ACC112 (cell line): ENCODE results near the gene WAPL.

Experiments
- H2AFZ ChIP-seq: fragments of 200-600 bp; sonication (generic); one replicate; pipeline ENCODE4 v1.6.0; 2017; ENCODE audit warnings: antibody characterized with exemption, low read length; ENCODE audit not compliant: unreplicated experiment
- H3K27ac ChIP-seq: fragments of 200-600 bp; sonication (generic); 2 replicates; pipeline ENCODE4 v1.5.1; 2014; ENCODE audit warnings: low read depth, mild to moderate bottlenecking, antibody characterized with exemption, low read length, moderate library complexity
- H3K27me3 ChIP-seq: fragments of 200-600 bp; sonication (generic); 2 replicates; pipeline ENCODE4 v1.6.1; 2014; ENCODE audit warnings: mild to moderate bottlenecking, antibody characterized with exemption, low read length, moderate library complexity, mixed read lengths; ENCODE audit not compliant: insufficient read depth
- H3K36me3 ChIP-seq: fragments of 200-600 bp; sonication (generic); 2 replicates; pipeline ENCODE4 v1.6.1; 2016; ENCODE audit warnings: mild to moderate bottlenecking, antibody characterized with exemption, low read length, moderate library complexity, mixed read lengths; ENCODE audit not compliant: insufficient read depth
- H3K4me1 ChIP-seq: fragments of 200-600 bp; sonication (generic); one replicate; pipeline ENCODE4 v1.6.1; 2016; ENCODE audit warnings: low read length, mixed read lengths; ENCODE audit not compliant: insufficient read depth, unreplicated experiment, control insufficient read depth
- H3K4me3 ChIP-seq: fragments of 200-600 bp; sonication (generic); 2 replicates; pipeline ENCODE4 v1.5.1; 2014; ENCODE audit warnings: mild to moderate bottlenecking, low read depth, low read length
- H3K79me2 ChIP-seq: fragments of 200-600 bp; sonication (generic); one replicate; pipeline ENCODE4 v1.6.0; 2016; ENCODE audit warnings: low read length; ENCODE audit not compliant: control insufficient read depth, unreplicated experiment, insufficient read depth

WAPL gene

DNA sequence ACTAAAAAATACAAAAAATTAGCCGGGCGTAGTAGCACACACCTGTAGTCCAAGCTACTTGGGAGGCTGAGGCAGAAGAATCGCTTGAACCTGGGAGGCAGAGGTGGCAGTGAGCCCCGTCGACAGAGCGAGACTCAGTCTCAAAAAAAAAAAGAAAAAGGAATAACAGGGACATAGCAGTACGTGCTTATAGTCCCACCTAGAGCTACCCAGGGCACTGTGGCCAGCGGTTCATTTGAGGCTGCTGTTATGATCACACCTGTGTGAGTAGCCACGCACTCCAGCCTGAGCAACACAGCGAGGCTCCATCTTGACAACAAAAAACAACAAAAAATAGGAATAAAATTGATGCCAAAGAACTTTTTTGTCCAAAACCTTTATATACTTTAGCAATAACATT lies 17.1 kb downstream of the WAPL start:
- Histone ChIP-seq H3K27me3 (no peaks in the 10 kb centered on the region), H3K79me2 (peaks cover 82% of the 10 kb centered on the region), H3K4me3 (no peak overlapping the region), H3K4me1 (peaks cover 31% of the 10 kb centered on the region), H3K36me3 (peaks cover 11% of the 10 kb centered on the region), H2AFZ (no peak overlapping the region), H3K27ac (no peak overlapping the region)

- peaks cover 36% of the 10 kb centered on the region for H3K36me3 ChIP-seq
- H3K4me3 ChIP-seq = no peak overlapping the region
- peak overlapping the region; percentile 56 for H3K27ac ChIP-seq
- H3K79me2 ChIP-seq = peaks cover 83% of the 10 kb centered on the region
- H3K4me1 ChIP-seq = peaks cover 14% of the 10 kb centered on the region
- no peaks in the 10 kb centered on the region for H3K27me3 ChIP-seq
- no peak overlapping the region for H2AFZ ChIP-seq
Measured at GRCh38 chr10:86500846-86501245, 20.7 kb downstream of the WAPL start.

GRCh38 chr10:86498598-86498997 lies 23.0 kb downstream of the WAPL start:
- Histone ChIP-seq H3K27me3 (no peaks in the 10 kb centered on the region), H3K4me1 (peaks cover 14% of the 10 kb centered on the region), H3K27ac (no peak overlapping the region), H3K36me3 (peaks cover 47% of the 10 kb centered on the region), H3K4me3 (no peak overlapping the region), H2AFZ (no peak overlapping the region), H3K79me2 (peaks cover 66% of the 10 kb centered on the region)

DNA sequence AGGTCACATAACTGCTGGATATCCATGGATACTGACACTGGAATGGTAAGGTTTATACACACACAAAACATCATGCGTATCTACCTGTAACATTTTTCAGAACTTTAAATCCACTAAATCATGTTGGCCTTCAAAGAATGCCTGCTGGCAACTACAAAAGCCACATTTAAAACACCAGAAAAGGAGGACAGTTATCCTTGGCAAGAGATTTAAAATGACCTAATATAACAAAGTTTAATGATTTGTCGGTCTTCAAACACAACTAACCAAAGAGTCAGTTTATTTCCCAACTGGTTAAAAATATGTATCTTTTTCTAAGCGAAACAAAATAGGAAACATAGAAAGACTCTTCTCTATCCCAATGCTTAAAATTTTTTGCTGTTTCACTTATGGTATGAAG lies 24.0 kb downstream of the WAPL start:
- no peak overlapping the region for H3K27ac ChIP-seq
- H3K27me3 ChIP-seq = no peaks in the 10 kb centered on the region
- peaks cover 47% of the 10 kb centered on the region for H3K36me3 ChIP-seq
- no peak overlapping the region for H2AFZ ChIP-seq
- H3K4me3 ChIP-seq = no peak overlapping the region
- peaks cover 14% of the 10 kb centered on the region for H3K4me1 ChIP-seq
- H3K79me2 ChIP-seq = peaks cover 59% of the 10 kb centered on the region

DNA sequence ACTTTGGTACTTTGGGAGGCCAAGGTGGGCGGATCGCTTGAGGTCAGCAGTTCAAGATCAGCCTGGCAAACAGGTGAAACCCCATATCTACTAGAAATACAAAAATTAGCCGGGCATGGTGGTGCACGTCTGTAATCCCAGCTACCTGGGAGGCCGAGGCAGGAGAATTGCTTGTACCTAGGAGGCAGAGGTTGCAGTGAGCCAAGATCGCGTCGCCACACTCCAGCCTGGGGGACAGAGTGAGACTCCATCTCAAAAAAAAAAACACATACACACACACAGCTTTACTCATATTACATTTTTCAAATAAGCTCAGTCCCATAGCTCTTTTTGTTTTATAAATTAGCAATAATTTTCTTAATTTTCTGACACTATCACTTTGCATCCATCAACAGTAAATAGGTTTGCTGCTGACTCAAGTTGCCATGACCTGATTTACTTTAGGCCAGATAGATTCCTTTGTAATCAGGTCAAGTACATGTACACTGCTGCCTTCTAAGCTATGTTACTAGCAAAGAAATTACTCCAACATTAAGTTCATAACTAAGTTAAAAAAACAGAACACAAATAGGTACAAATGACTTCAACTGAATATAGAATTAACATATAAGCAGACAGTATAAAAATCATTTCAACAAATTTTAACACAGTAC lies 31.5 kb downstream of the WAPL start:
- H3K4me1 ChIP-seq = no peaks in the 10 kb centered on the region
- H3K4me3 ChIP-seq = no peak overlapping the region
- peaks cover 10% of the 10 kb centered on the region for H3K36me3 ChIP-seq
- peaks cover 27% of the 10 kb centered on the region for H3K79me2 ChIP-seq
- H3K27me3 ChIP-seq = no peaks in the 10 kb centered on the region
- H2AFZ ChIP-seq = no peak overlapping the region
- H3K27ac ChIP-seq = no peak overlapping the region

GRCh38 chr10:86489071-86489810 lies 32.4 kb downstream of the WAPL start:
- H3K4me1 ChIP-seq = no peaks in the 10 kb centered on the region
- no peaks in the 10 kb centered on the region for H3K27me3 ChIP-seq
- H3K36me3 ChIP-seq = peaks cover 3% of the 10 kb centered on the region; the same call in 1 of the 2 replicates
- H3K79me2 ChIP-seq = peaks cover 27% of the 10 kb centered on the region
- no peak overlapping the region for H2AFZ ChIP-seq
- no peak overlapping the region for H3K27ac ChIP-seq
- no peak overlapping the region for H3K4me3 ChIP-seq

GRCh38 chr10:86486856-86487255 lies 34.7 kb downstream of the WAPL start:
- no peak overlapping the region for H3K27ac ChIP-seq
- peaks cover 20% of the 10 kb centered on the region for H3K79me2 ChIP-seq
- peaks cover 8% of the 10 kb centered on the region; the same call in 1 of the 2 replicates for H3K36me3 ChIP-seq
- no peaks in the 10 kb centered on the region for H3K4me1 ChIP-seq
- no peak overlapping the region for H2AFZ ChIP-seq
- no peak overlapping the region for H3K4me3 ChIP-seq
- H3K27me3 ChIP-seq = no peaks in the 10 kb centered on the region

DNA sequence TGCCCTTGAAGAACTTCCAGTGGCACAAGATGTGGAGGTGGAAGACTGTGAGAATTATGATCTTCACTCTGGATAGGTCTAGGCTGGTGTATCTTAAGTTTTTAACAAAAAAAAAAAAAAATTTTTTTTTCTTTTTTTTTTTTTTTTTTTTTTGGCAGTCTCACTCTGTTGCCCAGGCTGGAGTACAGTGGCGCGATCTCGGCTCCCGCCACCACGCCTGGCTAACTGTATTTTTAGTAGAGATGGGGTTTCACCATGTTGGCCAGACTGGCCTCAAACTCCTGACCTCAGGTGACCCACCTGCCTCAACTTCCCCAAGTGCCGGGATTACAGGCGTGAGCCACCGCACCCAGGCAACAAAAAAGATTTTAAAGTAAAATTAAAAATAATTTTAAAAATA lies 37.9 kb downstream of the WAPL start:
- H3K27ac ChIP-seq = no peak overlapping the region
- no peak overlapping the region for H3K4me3 ChIP-seq
- H3K36me3 ChIP-seq = 0 out of 2 replicates have a peak, but pooled peaks cover 8% of the 10 kb centered on the region
- no peaks in the 10 kb centered on the region for H3K27me3 ChIP-seq
- peaks cover 18% of the 10 kb centered on the region for H3K79me2 ChIP-seq
- no peak overlapping the region for H2AFZ ChIP-seq
- H3K4me1 ChIP-seq = no peaks in the 10 kb centered on the region

DNA sequence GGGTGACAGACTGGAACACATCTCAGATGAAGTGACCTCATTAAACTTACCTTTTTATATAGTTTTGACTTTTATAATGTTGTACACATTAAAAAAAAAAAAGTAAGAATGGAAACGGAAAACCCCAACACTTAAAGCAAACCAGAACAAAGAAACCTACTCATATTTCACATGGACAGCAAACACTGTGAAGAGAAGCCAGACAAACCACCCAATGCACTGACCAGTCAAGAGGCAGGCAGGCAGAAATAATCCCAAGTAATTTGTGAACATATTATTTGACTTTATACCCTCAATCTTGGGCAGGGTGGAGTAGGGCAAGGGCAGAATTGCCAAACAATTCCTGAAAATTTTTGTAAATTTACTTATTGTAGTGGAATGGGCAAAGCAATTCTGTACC lies 39.8 kb downstream of the WAPL start:
- H3K4me3 ChIP-seq = no peak overlapping the region
- H3K36me3 ChIP-seq = 0 out of 2 replicates have a peak, but pooled peaks cover 5% of the 10 kb centered on the region
- H3K27me3 ChIP-seq = no peaks in the 10 kb centered on the region
- H2AFZ ChIP-seq = no peak overlapping the region
- peaks cover 8% of the 10 kb centered on the region for H3K79me2 ChIP-seq
- no peaks in the 10 kb centered on the region for H3K4me1 ChIP-seq
- H3K27ac ChIP-seq = no peak overlapping the region

GRCh38 chr10:86480571-86480970 lies 41.0 kb downstream of the WAPL start:
- Histone ChIP-seq H3K4me3 (no peak overlapping the region), H2AFZ (no peak overlapping the region), H3K4me1 (no peaks in the 10 kb centered on the region), H3K36me3 (peaks cover 5% of the 10 kb centered on the region; the same call in 1 of the 2 replicates), H3K27me3 (no peaks in the 10 kb centered on the region), H3K79me2 (peaks cover 4% of the 10 kb centered on the region), H3K27ac (no peak overlapping the region)

- no peak overlapping the region for H3K4me3 ChIP-seq
- no peaks in the 10 kb centered on the region for H3K79me2 ChIP-seq
- peaks cover 12% of the 10 kb centered on the region for H3K36me3 ChIP-seq
- no peaks in the 10 kb centered on the region for H3K4me1 ChIP-seq
- H2AFZ ChIP-seq = no peak overlapping the region
- H3K27ac ChIP-seq = no peak overlapping the region
- H3K27me3 ChIP-seq = no peaks in the 10 kb centered on the region
Measured at GRCh38 chr10:86472061-86472460, 49.5 kb downstream of the WAPL start.
